ENCODE data around the gene ADGRG6. TPM values are rescaled to one million over a fixed set of nuclear protein-coding genes. Genes with fewer than 3 reads are reported as not detected.
"Not testable (repeated sequence)": the region's sequence is repeated elsewhere in the genome, so short reads cannot be mapped to it uniquely, and the experiment has no call there.

Gene ADGRG6
- total and polyA plus RNA-seq, 4 donors, result 5.9 to 42.2 (median 19.2) TPM

DNA sequence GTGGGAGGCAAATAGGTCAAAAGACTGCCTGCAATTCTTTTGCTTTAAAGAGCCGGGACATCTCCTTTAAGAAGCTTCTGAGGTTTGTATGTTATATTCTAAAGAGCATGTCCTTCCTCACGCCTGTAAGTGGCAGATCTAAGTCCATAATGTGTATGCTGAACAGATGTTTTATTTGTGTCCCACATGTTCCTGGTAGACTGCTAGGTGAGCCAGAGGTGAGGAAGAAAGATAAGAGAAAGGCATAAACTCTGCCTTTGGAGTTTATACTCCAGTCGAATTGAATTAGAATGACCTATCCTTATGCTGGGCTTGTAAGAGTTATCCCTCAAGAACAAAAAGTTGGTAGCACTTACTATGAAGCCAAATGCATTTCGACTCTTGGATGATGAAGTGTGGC is 27.2 kb upstream of the ADGRG6 start:
- WGBS (ENCODE audit: insufficient coverage), result 92% methylated on average over 3 of the region's 4 CpGs
- H3K36me3 ChIP-seq (ENCODE audit: control insufficient read depth, insufficient read depth, low read length), result no peaks in the 10 kb centered on the region
- H3K4me1 ChIP-seq (ENCODE audit: control insufficient read depth, insufficient read depth, low read length), result no peaks in the 10 kb centered on the region
- no peak overlapping the region for H3K4me3 ChIP-seq (ENCODE audit: low read depth, low read length)
- no peak overlapping the region for H3K27ac ChIP-seq (ENCODE audit: low read depth, low read length)
- H3K9me3 ChIP-seq (ENCODE audit: control insufficient read depth, insufficient read depth, low read length), result no peaks in the 10 kb centered on the region
- no peak for DNase-seq (ENCODE audit: low read depth in 4 of 6, low spot score in 6 of 6)
- no peaks in the 10 kb centered on the region for H3K27me3 ChIP-seq (ENCODE audit: control insufficient read depth, insufficient read depth, low read length)

DNA sequence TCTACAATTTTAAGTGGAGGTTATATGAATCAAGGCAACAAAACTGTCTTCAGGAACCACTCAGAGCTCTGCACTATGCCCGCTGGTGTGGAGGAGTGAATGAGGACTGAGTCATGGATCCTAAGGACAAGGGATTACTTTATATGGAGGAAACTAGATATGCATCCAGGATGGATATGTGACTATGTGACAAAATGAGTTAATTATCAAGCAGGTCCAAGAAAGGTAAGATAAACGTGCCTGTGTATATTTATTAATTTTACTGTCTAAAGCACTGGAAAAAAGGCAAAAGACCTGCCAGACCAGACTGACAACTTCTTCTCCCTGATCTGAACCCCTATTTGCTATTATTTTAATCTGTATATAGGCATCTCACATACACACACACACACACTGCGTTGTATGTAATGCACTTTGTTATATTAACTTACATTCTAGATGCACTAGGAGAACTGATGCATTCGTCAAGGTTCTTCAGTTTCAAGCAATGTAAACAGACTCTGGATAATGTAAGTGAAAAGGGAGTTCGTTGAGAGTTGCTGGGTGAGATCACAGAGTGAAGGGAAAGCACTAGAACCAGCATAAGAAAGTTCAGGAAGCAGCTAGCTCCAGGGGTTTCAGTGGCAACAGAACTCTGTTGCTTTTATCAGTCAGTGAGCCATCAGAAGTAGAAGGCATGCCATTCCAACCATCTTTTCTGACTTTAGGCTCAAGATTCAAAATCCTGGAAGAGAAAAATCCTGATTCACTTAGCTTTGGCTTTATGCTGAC is 26.4 kb upstream of the ADGRG6 start:
- no peak overlapping the region for H3K4me3 ChIP-seq (ENCODE audit: low read depth, low read length)
- DNase-seq (ENCODE audit: low read depth in 4 of 6, low spot score in 6 of 6), result no peak

DNA sequence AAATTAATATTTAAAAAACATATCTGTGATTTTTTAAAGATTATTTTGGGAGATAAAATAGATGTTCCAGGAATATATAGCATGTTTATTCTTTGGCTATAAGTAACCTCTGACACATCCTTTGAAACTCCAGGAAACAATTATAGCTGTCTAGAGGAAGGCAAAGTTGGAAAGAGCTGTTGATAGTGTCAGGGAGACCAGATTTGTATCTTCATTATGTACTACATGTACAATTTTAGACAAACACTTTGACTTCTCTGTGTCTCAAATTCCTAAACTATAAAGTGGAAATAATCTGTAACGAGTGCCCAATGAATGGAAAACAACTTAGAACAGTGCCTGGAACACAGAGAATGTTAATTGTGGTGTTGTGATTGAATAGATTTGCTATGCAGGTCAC is 25.6 kb upstream of the ADGRG6 start:
- Histone ChIP-seq H3K4me1 (ENCODE audit: control insufficient read depth, insufficient read depth, low read length) (no peaks in the 10 kb centered on the region), H3K9me3 (ENCODE audit: control insufficient read depth, insufficient read depth, low read length) (peaks cover 2% of the 10 kb centered on the region), H3K27ac (ENCODE audit: low read depth, low read length) (no peak overlapping the region), H3K4me3 (ENCODE audit: low read depth, low read length) (no peak overlapping the region), H3K27me3 (ENCODE audit: control insufficient read depth, insufficient read depth, low read length) (no peaks in the 10 kb centered on the region), H3K36me3 (ENCODE audit: control insufficient read depth, insufficient read depth, low read length) (no peaks in the 10 kb centered on the region)
- WGBS (ENCODE audit: insufficient coverage), result no CpG with 5 or more reads among the region's 1 CpG
- no peak for DNase-seq (ENCODE audit: low read depth in 4 of 6, low spot score in 6 of 6)

More for the DNA sequence above, 26.4 kb upstream of the ADGRG6 start:
- H3K27me3 ChIP-seq (ENCODE audit: control insufficient read depth, insufficient read depth, low read length), result no peaks in the 10 kb centered on the region
- WGBS (ENCODE audit: insufficient coverage), result 60% methylated on average over 2 of the region's 5 CpGs
- H3K4me1 ChIP-seq (ENCODE audit: control insufficient read depth, insufficient read depth, low read length), result no peaks in the 10 kb centered on the region
- no peaks in the 10 kb centered on the region for H3K36me3 ChIP-seq (ENCODE audit: control insufficient read depth, insufficient read depth, low read length)
- H3K27ac ChIP-seq (ENCODE audit: low read depth, low read length), result no peak overlapping the region
- H3K9me3 ChIP-seq (ENCODE audit: control insufficient read depth, insufficient read depth, low read length), result no peaks in the 10 kb centered on the region

GRCh38 chr6:142279350-142280180 is 22.2 kb upstream of the ADGRG6 start:
- H3K9me3 ChIP-seq (ENCODE audit: control insufficient read depth, insufficient read depth, low read length), result peaks cover 2% of the 10 kb centered on the region
- no peaks in the 10 kb centered on the region for H3K27me3 ChIP-seq (ENCODE audit: control insufficient read depth, insufficient read depth, low read length)
- 100% methylated on average over 1 of the region's 5 CpGs for WGBS (ENCODE audit: insufficient coverage)
- no peaks in the 10 kb centered on the region for H3K36me3 ChIP-seq (ENCODE audit: control insufficient read depth, insufficient read depth, low read length)
- no peak overlapping the region for H3K27ac ChIP-seq (ENCODE audit: low read depth, low read length)
- no peaks in the 10 kb centered on the region for H3K4me1 ChIP-seq (ENCODE audit: control insufficient read depth, insufficient read depth, low read length)
- H3K4me3 ChIP-seq (ENCODE audit: low read depth, low read length), result no peak overlapping the region
- DNase-seq (ENCODE audit: low read depth in 4 of 6, low spot score in 6 of 6), result no peak

GRCh38 chr6:142280265-142280664 is 21.5 kb upstream of the ADGRG6 start:
- Histone ChIP-seq H3K9me3 (ENCODE audit: control insufficient read depth, insufficient read depth, low read length) (peaks cover 2% of the 10 kb centered on the region), H3K4me3 (ENCODE audit: low read depth, low read length) (no peak overlapping the region), H3K4me1 (ENCODE audit: control insufficient read depth, insufficient read depth, low read length) (no peaks in the 10 kb centered on the region), H3K36me3 (ENCODE audit: control insufficient read depth, insufficient read depth, low read length) (no peaks in the 10 kb centered on the region), H3K27me3 (ENCODE audit: control insufficient read depth, insufficient read depth, low read length) (no peaks in the 10 kb centered on the region), H3K27ac (ENCODE audit: low read depth, low read length) (no peak overlapping the region)
- DNase-seq (ENCODE audit: low read depth in 4 of 6, low spot score in 6 of 6), result no peak
- WGBS (ENCODE audit: insufficient coverage), result no CpG with 5 or more reads among the region's 1 CpG

DNA sequence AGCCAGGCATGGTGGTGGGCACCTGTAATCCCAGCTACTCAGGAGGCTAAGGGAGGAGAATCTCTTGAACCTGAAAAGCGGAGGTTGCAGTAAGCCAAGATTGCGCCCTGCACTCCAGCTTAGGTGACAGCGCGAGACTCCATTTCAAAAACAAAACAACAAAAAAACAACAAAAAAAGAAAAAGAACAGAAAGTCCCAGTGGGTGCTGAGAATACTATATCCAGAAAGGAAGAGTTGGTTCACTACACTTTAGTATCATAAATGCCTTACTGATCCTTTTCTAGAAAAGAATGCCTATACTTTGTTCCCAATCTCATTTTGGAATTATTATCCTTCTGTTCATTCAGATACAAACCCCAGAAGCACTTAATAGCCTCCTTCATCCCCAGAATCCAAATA is 20.9 kb upstream of the ADGRG6 start:
- Histone ChIP-seq H3K4me1 (ENCODE audit: control insufficient read depth, insufficient read depth, low read length) (no peaks in the 10 kb centered on the region), H3K36me3 (ENCODE audit: control insufficient read depth, insufficient read depth, low read length) (no peaks in the 10 kb centered on the region), H3K27me3 (ENCODE audit: control insufficient read depth, insufficient read depth, low read length) (no peaks in the 10 kb centered on the region), H3K9me3 (ENCODE audit: control insufficient read depth, insufficient read depth, low read length) (peaks cover 2% of the 10 kb centered on the region), H3K4me3 (ENCODE audit: low read depth, low read length) (no peak overlapping the region), H3K27ac (ENCODE audit: low read depth, low read length) (no peak overlapping the region)
- no peak for DNase-seq (ENCODE audit: low read depth in 4 of 6, low spot score in 6 of 6)
- no CpG with 5 or more reads among the region's 4 CpGs for WGBS (ENCODE audit: insufficient coverage)

- WGBS (ENCODE audit: insufficient coverage), result no CpG with 5 or more reads among the region's 4 CpGs
- not testable (repeated sequence) for DNase-seq (ENCODE audit: low read depth in 4 of 6, low spot score in 6 of 6); H3K4me3 ChIP-seq (ENCODE audit: low read depth, low read length); H3K36me3 ChIP-seq (ENCODE audit: control insufficient read depth, insufficient read depth, low read length); H3K4me1 ChIP-seq (ENCODE audit: control insufficient read depth, insufficient read depth, low read length); H3K9me3 ChIP-seq (ENCODE audit: control insufficient read depth, insufficient read depth, low read length); H3K27me3 ChIP-seq (ENCODE audit: control insufficient read depth, insufficient read depth, low read length); H3K27ac ChIP-seq (ENCODE audit: low read depth, low read length)
These were observed 18.7 kb upstream of the ADGRG6 start for GRCh38 chr6:142283138-142283537.

- H3K9me3 ChIP-seq (ENCODE audit: control insufficient read depth, insufficient read depth, low read length), result peaks cover 2% of the 10 kb centered on the region
- DNase-seq (ENCODE audit: low read depth in 4 of 6, low spot score in 6 of 6), result no peak
- no peaks in the 10 kb centered on the region for H3K4me1 ChIP-seq (ENCODE audit: control insufficient read depth, insufficient read depth, low read length)
- no peak overlapping the region for H3K4me3 ChIP-seq (ENCODE audit: low read depth, low read length)
- H3K27me3 ChIP-seq (ENCODE audit: control insufficient read depth, insufficient read depth, low read length), result no peaks in the 10 kb centered on the region
- no peaks in the 10 kb centered on the region for H3K36me3 ChIP-seq (ENCODE audit: control insufficient read depth, insufficient read depth, low read length)
- no peak overlapping the region for H3K27ac ChIP-seq (ENCODE audit: low read depth, low read length)
- no CpG with 5 or more reads among the region's 1 CpG for WGBS (ENCODE audit: insufficient coverage)
These were observed 17.4 kb upstream of the ADGRG6 start for GRCh38 chr6:142284419-142284818.

GRCh38 chr6:142285235-142286087 is 16.3 kb upstream of the ADGRG6 start:
- Histone ChIP-seq H3K9me3 (ENCODE audit: control insufficient read depth, insufficient read depth, low read length) (peaks cover 2% of the 10 kb centered on the region), H3K36me3 (ENCODE audit: control insufficient read depth, insufficient read depth, low read length) (no peaks in the 10 kb centered on the region), H3K4me3 (ENCODE audit: low read depth, low read length) (no peak overlapping the region), H3K27me3 (ENCODE audit: control insufficient read depth, insufficient read depth, low read length) (no peaks in the 10 kb centered on the region), H3K4me1 (ENCODE audit: control insufficient read depth, insufficient read depth, low read length) (no peaks in the 10 kb centered on the region), H3K27ac (ENCODE audit: low read depth, low read length) (no peak overlapping the region)
- 100% methylated on average over 1 of the region's 9 CpGs for WGBS (ENCODE audit: insufficient coverage)
- DNase-seq (ENCODE audit: low read depth in 4 of 6, low spot score in 6 of 6), result no peak

Data from spinal cord (tissue), 10 donors.